ENCODE measurements around the gene RSF1. TPM values are rescaled to one million over a fixed set of nuclear protein-coding genes. Genes with fewer than 3 reads are reported as not detected.

The RSF1 gene
- total RNA-seq, 4 donors from 2014 or later, result 70.3 to 96.3 (median 73.1) TPM

DNA sequence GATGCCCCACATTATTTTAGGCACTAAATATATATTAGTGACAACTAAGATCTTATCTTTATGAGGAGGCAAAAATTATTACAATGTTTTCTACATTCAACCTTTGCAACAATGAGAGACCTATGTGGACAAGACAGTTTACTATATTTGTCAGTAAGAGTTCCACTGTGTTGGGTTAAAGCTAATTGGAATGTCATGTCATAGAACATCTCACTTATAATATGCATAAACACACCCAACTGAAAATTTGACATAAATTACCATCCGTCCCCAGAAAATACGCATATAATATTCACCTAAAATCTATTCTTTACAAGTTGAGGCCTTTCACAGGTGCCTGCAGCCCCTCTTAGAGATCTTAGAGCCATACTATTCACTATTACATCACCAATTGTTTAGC, 84.0 kb downstream of the RSF1 start:
- peaks cover under 1 to 62% (median 52%) of the 10 kb centered on the region in 4 donors for H3K36me3 ChIP-seq
- intact Hi-C loops (cut with DNase I), result no loop called here

DNA sequence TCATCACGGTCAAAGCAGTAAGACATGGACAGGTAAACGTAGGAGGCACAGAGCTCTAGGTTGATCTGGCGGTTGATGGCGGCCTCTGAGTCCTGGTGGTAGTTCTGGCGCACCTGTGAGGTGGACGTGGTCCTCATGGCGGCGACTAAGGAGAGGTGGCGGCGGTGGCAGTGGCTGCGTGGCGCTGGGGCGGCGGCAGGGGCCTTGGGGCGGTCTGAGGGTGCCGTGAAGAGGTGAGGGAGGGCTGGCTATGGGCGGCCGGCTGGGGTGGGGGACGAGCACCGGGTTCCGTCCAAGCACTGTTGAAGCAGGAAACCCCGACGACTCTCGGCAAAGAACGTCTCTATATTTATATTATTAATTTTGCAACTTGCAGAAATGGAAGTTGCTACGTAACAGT, 85.6 kb downstream of the RSF1 start:
- no peaks in the 10 kb centered on the region for H3K4me1 ChIP-seq
- TF ChIP-seq EP300 (IDR thresholded peaks at IDR 0.05) (no peak), POLR2A (IDR thresholded peaks at IDR 0.05; ENCODE audit: low read depth) (no peak), POLR2AphosphoS5 (IDR thresholded peaks at IDR 0.05) (no peak)
- TF ChIP-seq, protein P1, sequence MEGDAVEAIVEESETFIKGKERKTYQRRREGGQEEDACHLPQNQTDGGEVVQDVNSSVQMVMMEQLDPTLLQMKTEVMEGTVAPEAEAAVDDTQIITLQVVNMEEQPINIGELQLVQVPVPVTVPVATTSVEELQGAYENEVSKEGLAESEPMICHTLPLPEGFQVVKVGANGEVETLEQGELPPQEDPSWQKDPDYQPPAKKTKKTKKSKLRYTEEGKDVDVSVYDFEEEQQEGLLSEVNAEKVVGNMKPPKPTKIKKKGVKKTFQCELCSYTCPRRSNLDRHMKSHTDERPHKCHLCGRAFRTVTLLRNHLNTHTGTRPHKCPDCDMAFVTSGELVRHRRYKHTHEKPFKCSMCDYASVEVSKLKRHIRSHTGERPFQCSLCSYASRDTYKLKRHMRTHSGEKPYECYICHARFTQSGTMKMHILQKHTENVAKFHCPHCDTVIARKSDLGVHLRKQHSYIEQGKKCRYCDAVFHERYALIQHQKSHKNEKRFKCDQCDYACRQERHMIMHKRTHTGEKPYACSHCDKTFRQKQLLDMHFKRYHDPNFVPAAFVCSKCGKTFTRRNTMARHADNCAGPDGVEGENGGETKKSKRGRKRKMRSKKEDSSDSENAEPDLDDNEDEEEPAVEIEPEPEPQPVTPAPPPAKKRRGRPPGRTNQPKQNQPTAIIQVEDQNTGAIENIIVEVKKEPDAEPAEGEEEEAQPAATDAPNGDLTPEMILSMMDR (IDR thresholded peaks at IDR 0.05), result no peak
- H3K9me3 ChIP-seq, result peaks cover 0 to 15% (median 10%) of the 10 kb centered on the region in 4 donors
- intact Hi-C loops (cut with DNase I), result no loop called here
- peaks cover 5 to 64% (median 47%) of the 10 kb centered on the region in 4 donors for H3K36me3 ChIP-seq
- no peaks in the 10 kb centered on the region for H3K27me3 ChIP-seq
- no peak overlapping the region for H3K27ac ChIP-seq (replicated peaks in 1 of 4)
- 97% methylated on average over 26 of the region's 26 CpGs for WGBS
- DNase-seq (ENCODE audit: extremely low spot score), result no peak
- H3K4me3 ChIP-seq, result no peak overlapping the region

More for the DNA sequence above, 84.0 kb downstream of the RSF1 start:
- Histone ChIP-seq H3K27ac (replicated peaks in 1 of 4) (no peak overlapping the region), H3K4me3 (no peak overlapping the region), H3K9me3 (peaks cover 0 to 3% (median 1%) of the 10 kb centered on the region in 4 donors), H3K27me3 (no peaks in the 10 kb centered on the region), H3K4me1 (no peaks in the 10 kb centered on the region)
- WGBS, result 85% methylated on average over 2 of the region's 2 CpGs
- no peak for DNase-seq (ENCODE audit: extremely low spot score)
- TF ChIP-seq POLR2A (IDR thresholded peaks at IDR 0.05; ENCODE audit: low read depth) (no peak), POLR2AphosphoS5 (IDR thresholded peaks at IDR 0.05) (no peak), EP300 (IDR thresholded peaks at IDR 0.05) (no peak)
- TF ChIP-seq, protein P1 (IDR thresholded peaks at IDR 0.05), result no peak

DNA sequence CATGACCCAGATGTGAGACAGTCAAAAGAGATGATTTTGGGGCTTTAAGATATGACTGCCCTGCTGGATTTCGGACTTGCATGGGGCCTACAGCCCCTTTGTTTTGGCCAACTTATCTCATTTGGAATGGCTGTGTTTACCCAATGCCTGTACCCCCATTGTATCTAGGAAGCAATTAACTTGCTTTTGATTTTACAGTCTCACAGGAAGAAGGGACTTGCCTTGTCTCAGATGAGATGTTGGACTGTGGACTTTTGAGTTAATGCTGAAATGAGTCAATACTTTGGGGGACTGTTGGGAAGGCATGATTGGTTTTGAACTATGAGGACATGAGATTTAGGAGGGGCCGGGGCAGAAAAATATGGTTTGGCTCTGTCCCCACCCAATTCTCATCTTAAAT, 88.4 kb downstream of the RSF1 start:
- no peak overlapping the region for H3K27ac ChIP-seq (replicated peaks in 1 of 4)
- H3K4me3 ChIP-seq, result no peak overlapping the region
- H3K27me3 ChIP-seq, result no peaks in the 10 kb centered on the region
- 93% methylated on average over 1 of the region's 2 CpGs for WGBS
- intact Hi-C loops (cut with DNase I), result no loop called here
- no peak for TF ChIP-seq POLR2A (IDR thresholded peaks at IDR 0.05; ENCODE audit: low read depth)
- TF ChIP-seq EP300 (IDR thresholded peaks at IDR 0.05), result no peak
- TF ChIP-seq POLR2AphosphoS5 (IDR thresholded peaks at IDR 0.05), result no peak
- TF ChIP-seq, protein P1 (IDR thresholded peaks at IDR 0.05), result no peak
- peaks cover 5 to 38% (median 27%) of the 10 kb centered on the region in 4 donors for H3K36me3 ChIP-seq
- DNase-seq (ENCODE audit: extremely low spot score), result no peak
- H3K9me3 ChIP-seq, result peaks cover 0 to 15% (median 10%) of the 10 kb centered on the region in 4 donors
- no peaks in the 10 kb centered on the region for H3K4me1 ChIP-seq

DNA sequence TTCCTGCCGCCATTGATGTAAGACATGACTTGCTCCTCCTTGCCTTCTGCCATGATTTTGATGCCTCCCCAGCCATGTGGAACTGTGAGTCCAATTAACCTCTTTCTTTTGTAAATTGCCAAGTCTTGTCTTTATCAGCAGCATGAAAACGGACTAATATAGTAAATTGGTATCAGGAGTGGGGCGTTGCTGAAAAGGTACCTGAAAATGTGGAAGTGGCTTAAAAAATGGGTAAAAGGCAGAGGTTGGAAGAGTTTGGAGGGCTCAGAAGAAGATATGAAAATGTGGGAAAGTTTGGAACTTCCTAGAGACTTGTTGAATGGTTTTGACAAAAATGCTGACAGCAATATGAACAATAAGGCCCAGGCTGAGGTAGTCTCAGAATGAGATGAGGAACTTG, 89.7 kb downstream of the RSF1 start:
- Histone ChIP-seq H3K36me3 (peaks cover 5 to 31% (median 23%) of the 10 kb centered on the region in 4 donors), H3K9me3 (peaks cover 0 to 15% (median 10%) of the 10 kb centered on the region in 4 donors), H3K27ac (replicated peaks in 1 of 4) (no peak overlapping the region), H3K4me1 (no peaks in the 10 kb centered on the region), H3K27me3 (no peaks in the 10 kb centered on the region), H3K4me3 (no peak overlapping the region)
- TF ChIP-seq POLR2A (IDR thresholded peaks at IDR 0.05; ENCODE audit: low read depth) (no peak), POLR2AphosphoS5 (IDR thresholded peaks at IDR 0.05) (no peak), EP300 (IDR thresholded peaks at IDR 0.05) (no peak)
- TF ChIP-seq, protein P1 (IDR thresholded peaks at IDR 0.05), result no peak
- 98% methylated on average over 3 of the region's 3 CpGs for WGBS
- DNase-seq (ENCODE audit: extremely low spot score), result no peak
- intact Hi-C loops (cut with DNase I), result no loop called here

DNA sequence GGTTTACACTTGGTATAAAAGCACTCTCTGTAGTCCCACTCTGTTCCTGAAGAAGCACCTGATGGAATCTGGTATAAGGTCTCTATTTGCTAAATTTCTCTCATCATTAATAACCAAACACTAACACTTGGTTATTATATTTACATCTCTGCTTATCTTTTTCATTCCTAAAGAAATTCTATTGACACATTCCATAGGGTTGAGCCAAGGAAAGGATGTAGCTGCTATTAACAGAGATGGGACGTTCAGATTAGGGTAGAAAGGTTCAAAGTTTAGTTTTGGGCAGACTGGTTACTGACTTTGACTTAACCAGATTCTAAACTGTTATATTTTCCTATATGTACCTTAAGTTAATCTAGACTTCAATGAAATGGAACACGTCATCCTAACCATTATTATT, 91.5 kb downstream of the RSF1 start:
- no peaks in the 10 kb centered on the region for H3K27me3 ChIP-seq
- peaks cover 12 to 35% (median 22%) of the 10 kb centered on the region in 4 donors for H3K36me3 ChIP-seq
- 93% methylated on average over 2 of the region's 2 CpGs for WGBS
- H3K4me3 ChIP-seq, result no peak overlapping the region
- peaks cover 0 to 15% (median 10%) of the 10 kb centered on the region in 4 donors for H3K9me3 ChIP-seq
- H3K4me1 ChIP-seq, result no peaks in the 10 kb centered on the region
- H3K27ac ChIP-seq (replicated peaks in 1 of 4), result no peak overlapping the region
- intact Hi-C loops (cut with DNase I), result no loop called here
- DNase-seq (ENCODE audit: extremely low spot score), result no peak
- TF ChIP-seq, protein P1 (IDR thresholded peaks at IDR 0.05), result no peak
- TF ChIP-seq EP300 (IDR thresholded peaks at IDR 0.05), result no peak
- TF ChIP-seq POLR2AphosphoS5 (IDR thresholded peaks at IDR 0.05), result no peak
- no peak for TF ChIP-seq POLR2A (IDR thresholded peaks at IDR 0.05; ENCODE audit: low read depth)

Data from esophagus muscularis mucosa (tissue), 4 donors.